NB4 (cell line): ENCODE data around the gene GPATCH8.
A peak's percentile ranks its signal among the peaks of the same experiment; 100 is the strongest.
"Not testable (repeated sequence)": the region's sequence is repeated elsewhere in the genome, so short reads cannot be mapped to it uniquely, and the experiment has no call there.

ENCODE experiments used
- DNase-seq: peaks from one replicate; pipeline ENCODE4 v3.0.0; 2010; ENCODE audit warnings: low read depth
- H3K4me3 ChIP-seq: one replicate; pipeline ENCODE4 v1.5.1; 2011; ENCODE audit warnings: mild to moderate bottlenecking, low read depth, low read length, moderate library complexity
- MYC ChIP-seq: IDR thresholded peaks from 2 replicates; pipeline ENCODE4 v1.6.1; 2011; ENCODE audit warnings: low read depth, low read length
- POLR2A ChIP-seq: IDR thresholded peaks from 2 replicates; pipeline ENCODE4 v1.6.1; 2011; ENCODE audit warnings: mild to moderate bottlenecking; ENCODE audit not compliant: insufficient read length; ENCODE audit errors: extremely low read depth
- TF ChIP-seq, protein P1 (sequence below): IDR thresholded peaks from one replicate; pipeline ENCODE4 v1.5.1; 2012; ENCODE audit warnings: low read depth, low read length
- TF ChIP-seq, protein P2 (sequence below): IDR thresholded peaks from 2 replicates; pipeline ENCODE4 v1.6.1; 2011; ENCODE audit warnings: low read depth, low read length

Gene GPATCH8

DNA sequence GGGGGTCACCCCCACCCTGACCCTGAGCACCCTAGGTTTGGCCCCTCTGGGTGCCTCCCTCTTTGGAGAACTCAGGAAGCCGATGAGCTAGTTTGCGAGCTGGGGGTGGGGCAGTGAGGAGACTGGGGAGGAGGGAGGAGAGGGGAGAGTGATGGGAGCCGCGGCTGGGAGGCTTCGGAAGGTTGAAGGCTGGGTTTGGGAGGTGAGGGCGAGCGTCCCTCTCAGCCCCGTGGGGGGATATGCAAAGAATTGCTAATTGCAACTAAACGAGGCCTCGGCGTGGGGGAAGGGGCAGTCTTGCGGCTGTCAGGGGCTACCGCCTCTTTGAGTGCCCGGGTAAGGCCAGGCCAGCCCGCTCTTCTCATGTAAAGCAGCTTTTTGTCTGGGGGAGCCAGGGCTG lies 36.5 kb upstream of the GPATCH8 start:
- DNase-seq: no peak
- H3K4me3 ChIP-seq: no peak overlapping the region
- TF ChIP-seq MYC (no peak), POLR2A (no peak)
- TF ChIP-seq, protein P1, sequence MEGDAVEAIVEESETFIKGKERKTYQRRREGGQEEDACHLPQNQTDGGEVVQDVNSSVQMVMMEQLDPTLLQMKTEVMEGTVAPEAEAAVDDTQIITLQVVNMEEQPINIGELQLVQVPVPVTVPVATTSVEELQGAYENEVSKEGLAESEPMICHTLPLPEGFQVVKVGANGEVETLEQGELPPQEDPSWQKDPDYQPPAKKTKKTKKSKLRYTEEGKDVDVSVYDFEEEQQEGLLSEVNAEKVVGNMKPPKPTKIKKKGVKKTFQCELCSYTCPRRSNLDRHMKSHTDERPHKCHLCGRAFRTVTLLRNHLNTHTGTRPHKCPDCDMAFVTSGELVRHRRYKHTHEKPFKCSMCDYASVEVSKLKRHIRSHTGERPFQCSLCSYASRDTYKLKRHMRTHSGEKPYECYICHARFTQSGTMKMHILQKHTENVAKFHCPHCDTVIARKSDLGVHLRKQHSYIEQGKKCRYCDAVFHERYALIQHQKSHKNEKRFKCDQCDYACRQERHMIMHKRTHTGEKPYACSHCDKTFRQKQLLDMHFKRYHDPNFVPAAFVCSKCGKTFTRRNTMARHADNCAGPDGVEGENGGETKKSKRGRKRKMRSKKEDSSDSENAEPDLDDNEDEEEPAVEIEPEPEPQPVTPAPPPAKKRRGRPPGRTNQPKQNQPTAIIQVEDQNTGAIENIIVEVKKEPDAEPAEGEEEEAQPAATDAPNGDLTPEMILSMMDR: no peak
- TF ChIP-seq, protein P2, sequence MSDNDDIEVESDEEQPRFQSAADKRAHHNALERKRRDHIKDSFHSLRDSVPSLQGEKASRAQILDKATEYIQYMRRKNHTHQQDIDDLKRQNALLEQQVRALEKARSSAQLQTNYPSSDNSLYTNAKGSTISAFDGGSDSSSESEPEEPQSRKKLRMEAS: no peak

DNA sequence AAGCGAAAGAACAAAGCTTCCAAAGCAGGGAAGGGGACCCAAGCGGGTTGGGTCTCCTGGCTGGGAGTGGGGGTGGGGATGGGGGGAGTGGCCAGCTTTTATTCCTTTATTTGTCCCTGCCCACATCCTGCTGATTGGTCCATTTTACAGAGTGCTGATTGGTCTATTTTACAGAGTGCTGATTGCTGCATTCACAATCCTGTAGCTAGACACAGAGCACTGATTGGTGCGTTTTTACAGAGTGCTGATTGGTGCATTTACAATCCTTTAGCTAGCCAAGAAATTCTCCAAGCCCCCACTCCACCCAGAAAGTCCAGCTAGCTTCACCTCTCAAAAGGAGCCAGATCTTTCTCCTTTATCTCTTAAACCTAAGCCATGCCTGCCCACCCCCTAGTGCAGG lies 34.7 kb upstream of the GPATCH8 start:
- not testable (repeated sequence) for DNase-seq, H3K4me3 ChIP-seq

DNA sequence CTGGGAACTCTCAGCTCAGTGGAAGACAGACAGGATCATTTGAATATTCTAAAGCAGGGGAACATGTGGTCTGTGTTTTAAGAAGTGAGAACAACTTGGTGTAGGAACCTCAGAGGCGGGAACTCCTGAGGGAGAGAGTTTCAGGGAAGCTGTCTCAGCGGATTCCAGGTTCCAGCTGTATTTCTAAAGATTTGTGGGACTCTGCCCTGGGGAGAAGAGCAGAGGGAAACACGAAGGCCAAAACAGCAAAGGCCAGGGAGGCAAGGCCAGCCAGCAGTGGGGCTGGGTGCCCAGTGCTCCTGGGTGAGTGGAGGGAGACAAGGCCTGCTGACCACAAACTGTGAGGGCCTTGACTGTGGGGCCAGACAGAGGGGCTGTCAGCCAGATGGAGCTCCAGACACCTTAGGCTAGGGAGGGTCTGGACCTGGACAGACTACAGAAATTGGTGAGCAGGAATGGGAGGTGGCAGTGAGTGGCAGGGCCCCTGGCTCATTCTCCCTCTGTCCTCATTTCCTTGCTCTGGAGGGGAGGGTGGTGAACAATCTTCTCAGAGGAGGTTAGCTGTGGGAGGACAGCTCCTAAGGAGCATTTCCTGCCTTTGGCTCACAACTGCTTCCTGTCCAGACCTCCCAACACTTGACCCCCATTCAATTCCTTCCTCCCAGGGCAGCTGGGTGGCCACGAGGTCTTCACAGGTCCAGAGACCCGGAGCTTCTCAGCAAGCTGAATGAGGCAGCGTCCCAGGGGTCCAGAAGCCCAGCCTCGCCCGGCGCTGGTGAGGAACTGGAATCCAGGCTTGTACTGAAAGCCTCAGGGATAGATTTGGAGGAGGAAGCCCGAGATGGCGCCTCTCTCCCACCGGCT lies 33.1 kb upstream of the GPATCH8 start:
- TF ChIP-seq MYC (peak; percentile 52), POLR2A (no peak)
- TF ChIP-seq, protein P2: 0 out of 2 replicates have a peak, but pooled peaks have one; percentile 9
- TF ChIP-seq, protein P1: no peak
- H3K4me3 ChIP-seq: no peak overlapping the region
- DNase-seq: peak; percentile 72

DNA sequence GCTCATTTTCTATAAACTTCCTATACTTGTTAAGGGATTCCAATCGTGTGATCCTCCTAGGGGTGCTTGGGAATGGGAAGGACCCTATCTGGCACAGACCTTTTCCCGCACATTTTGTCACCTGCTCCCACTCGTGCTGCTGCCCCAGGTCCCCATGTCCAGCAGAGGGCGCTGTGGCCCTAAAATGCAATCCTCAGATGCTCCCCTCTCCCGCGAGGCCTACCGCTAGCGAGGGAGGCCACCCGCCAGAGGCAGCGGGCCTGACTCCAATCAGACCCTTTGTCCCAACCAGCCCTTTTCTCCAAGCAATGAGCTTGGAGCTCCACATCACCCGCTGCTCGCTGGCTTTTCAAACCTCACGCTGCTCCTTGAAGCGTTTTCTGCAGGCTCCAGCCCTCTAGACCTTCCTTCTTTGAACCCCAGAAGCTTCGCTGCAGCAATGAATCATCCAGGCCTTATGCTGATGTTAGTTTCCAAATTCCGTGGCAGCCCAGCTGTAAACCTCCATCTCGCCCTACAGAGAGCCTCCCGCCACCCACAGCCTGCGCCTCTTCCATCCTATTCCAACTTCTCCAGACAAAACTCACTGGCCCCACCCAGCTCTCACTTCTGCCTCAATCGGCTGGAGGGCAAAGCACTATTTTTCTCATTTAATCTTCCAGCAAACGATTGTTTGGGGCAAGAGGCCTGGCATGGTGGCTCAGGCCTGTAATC lies 30.5 kb upstream of the GPATCH8 start:
- TF ChIP-seq, protein P2: peak; percentile 82
- TF ChIP-seq, protein P1: peak; percentile 87
- no peak for TF ChIP-seq POLR2A
- TF ChIP-seq MYC: 0 out of 2 replicates have a peak, but pooled peaks have one; percentile 22

DNA sequence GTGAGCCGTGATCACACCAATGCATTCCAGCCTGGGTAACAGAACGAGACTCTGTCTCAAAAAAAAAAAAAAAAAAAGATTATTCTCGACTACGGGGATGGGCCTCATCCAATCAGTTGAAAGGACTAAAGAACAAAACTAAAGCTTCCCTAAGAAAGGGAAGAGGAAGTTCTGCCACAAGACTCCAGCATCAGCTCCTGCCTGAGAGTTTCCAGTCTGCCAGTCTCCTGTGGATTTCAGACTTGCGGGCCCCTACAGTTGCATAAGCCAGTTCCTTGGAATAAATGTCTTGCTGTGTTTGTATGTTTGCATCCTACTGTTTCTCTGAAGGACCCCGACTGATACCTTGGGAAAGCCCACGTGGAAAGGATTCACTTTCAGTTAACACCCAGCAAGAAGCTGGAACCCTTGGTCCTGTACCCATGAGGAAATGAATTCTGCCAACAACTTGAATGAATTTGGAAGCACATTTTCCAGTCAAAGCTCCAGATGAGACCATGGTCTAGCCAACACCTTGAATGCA lies 27.8 kb upstream of the GPATCH8 start:
- no peak for TF ChIP-seq MYC
- TF ChIP-seq, protein P1: no peak
- TF ChIP-seq POLR2A: no peak
- TF ChIP-seq, protein P2: no peak
- H3K4me3 ChIP-seq: no peak overlapping the region
- DNase-seq: no peak

More for the DNA sequence above, 30.5 kb upstream of the GPATCH8 start:
- H3K4me3 ChIP-seq: no peak overlapping the region
- peak; percentile 86 for DNase-seq

DNA sequence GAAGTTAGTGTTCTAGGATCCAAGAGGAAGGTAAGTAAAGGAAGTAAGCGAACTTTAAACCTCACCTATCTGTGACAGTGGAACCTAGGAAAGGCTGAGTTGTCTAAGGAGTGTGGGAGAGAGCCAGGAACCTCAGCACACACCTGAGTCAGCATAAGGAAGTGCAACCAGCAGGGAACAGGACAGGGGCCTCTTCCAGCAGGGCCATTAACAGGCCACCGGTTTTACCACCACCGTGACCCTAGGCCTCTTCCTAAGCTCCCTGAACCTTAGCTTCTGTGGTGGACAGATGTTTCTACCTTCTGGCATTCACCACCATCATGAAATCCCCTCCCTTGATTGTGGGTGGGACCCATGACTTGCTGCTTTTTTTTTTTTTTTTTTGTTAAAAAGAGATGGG lies 26.7 kb upstream of the GPATCH8 start:
- H3K4me3 ChIP-seq: no peak overlapping the region
- TF ChIP-seq, protein P1: no peak
- TF ChIP-seq MYC: no peak
- TF ChIP-seq POLR2A: no peak
- TF ChIP-seq, protein P2: no peak

More for the DNA sequence above, 26.7 kb upstream of the GPATCH8 start:
- DNase-seq: no peak
